GM10847 (cell line): ENCODE results near the gene ADAM8.

Source experiments
- POLR2A ChIP-seq: IDR thresholded peaks from 2 replicates; pipeline ENCODE4 v1.6.1; 2011; ENCODE audit not compliant: insufficient read length; ENCODE audit errors: extremely low read depth

ADAM8 gene

GRCh38 chr10:133267293-133267692, 9.4 kb downstream of the ADAM8 start:
- no peak for TF ChIP-seq POLR2A

GRCh38 chr10:133266056-133266795, 10.4 kb downstream of the ADAM8 start:
- no peak for TF ChIP-seq POLR2A

GRCh38 chr10:133264461-133264860, 12.2 kb downstream of the ADAM8 start:
- TF ChIP-seq POLR2A: no peak

- TF ChIP-seq POLR2A: no peak
These were observed 13.0 kb downstream of the ADAM8 start for GRCh38 chr10:133263674-133264073.

- TF ChIP-seq POLR2A: no peak
These were observed 14.0 kb downstream of the ADAM8 start for GRCh38 chr10:133262696-133263095.

GRCh38 chr10:133261726-133262325, 14.8 kb downstream of the ADAM8 start:
- peak; percentile 45 for TF ChIP-seq POLR2A

- TF ChIP-seq POLR2A: no peak
These were observed 15.6 kb downstream of the ADAM8 start for GRCh38 chr10:133260895-133261725.

- TF ChIP-seq POLR2A: no peak
These were observed 17.1 kb downstream of the ADAM8 start for GRCh38 chr10:133259602-133259989.

- TF ChIP-seq POLR2A: no peak
These were observed 17.7 kb downstream of the ADAM8 start for GRCh38 chr10:133258818-133259601.

- TF ChIP-seq POLR2A: no peak
These were observed 18.4 kb downstream of the ADAM8 start for GRCh38 chr10:133258066-133258817.

GRCh38 chr10:133257489-133258065, 19.1 kb downstream of the ADAM8 start:
- no peak for TF ChIP-seq POLR2A

- no peak for TF ChIP-seq POLR2A
These were observed 21.3 kb downstream of the ADAM8 start for GRCh38 chr10:133255323-133255722.

GRCh38 chr10:133254421-133255120, 22.1 kb downstream of the ADAM8 start:
- no peak for TF ChIP-seq POLR2A

- no peak for TF ChIP-seq POLR2A
These were observed 23.2 kb downstream of the ADAM8 start for GRCh38 chr10:133253361-133253955.

GRCh38 chr10:133252223-133252552, 24.5 kb downstream of the ADAM8 start:
- no peak for TF ChIP-seq POLR2A
